BLaER1 treated with 17β-estradiol and CSF1 and Interleukin-3, amounts not matched to agents 10 nM and 100 nM (cell line): ENCODE results near the gene SCAMP3.
"Not testable (repeated sequence)": the region's sequence is repeated elsewhere in the genome, so short reads cannot be mapped to it uniquely, and the experiment has no call there.

Source experiments
- H3K27ac ChIP-seq, 11 experiments: shearing (Covaris generic); formaldehyde crosslinking; 2 replicates each; pipeline ENCODE4 v1.8.1; 2022
- H3K27me3 ChIP-seq, 11 experiments: shearing (Covaris generic); formaldehyde crosslinking; 2 replicates each; pipeline ENCODE4 v1.8.1; 2022
- H3K36me3 ChIP-seq, 11 experiments: shearing (Covaris generic); formaldehyde crosslinking; 2 replicates each; pipeline ENCODE4 v1.8.1; 2022
- H3K4me1 ChIP-seq, 10 experiments: shearing (Covaris generic); formaldehyde crosslinking; 2 replicates each; pipeline ENCODE4 v1.8.1; 2022
- H3K4me2 ChIP-seq, 11 experiments: shearing (Covaris generic); formaldehyde crosslinking; 2 replicates each; pipeline ENCODE4 v1.8.1; 2022
- H3K4me3 ChIP-seq, 10 experiments: shearing (Covaris generic); formaldehyde crosslinking; 2 replicates each; pipeline ENCODE4 v1.8.1; 2022
- H3K9ac ChIP-seq, 11 experiments: shearing (Covaris generic); formaldehyde crosslinking; 2 replicates each; pipeline ENCODE4 v1.8.1; 2022
- H3K9me3 ChIP-seq, 11 experiments: shearing (Covaris generic); formaldehyde crosslinking; replicated peaks in 1 of 11; 2 replicates each; pipeline ENCODE4 v1.8.1; 2022
- H4K20me1 ChIP-seq, 11 experiments: shearing (Covaris generic); formaldehyde crosslinking; 2 replicates each; pipeline ENCODE4 v1.8.1; 2022
- Cebpa-rat ChIP-seq, 11 experiments: shearing (Covaris generic); IDR thresholded peaks; 2 replicates each; pipeline ENCODE4 v1.8.1; 2022

Gene SCAMP3

GRCh38 chr1:155244368-155245162 lies 17.6 kb downstream of the SCAMP3 start:
- Histone ChIP-seq H3K4me3 (peak overlapping the region; percentile 60 to 76 (median 68)), H3K9me3 (no peaks in the 10 kb centered on the region), H3K4me2 (peak overlapping the region; percentile 80 to 98 (median 93)), H3K27ac (peak overlapping the region; percentile 51 to 90 (median 85); a peak in 21 of 22 replicates), H3K9ac (peak overlapping the region; percentile 81 to 87 (median 85)), H4K20me1 (no peaks in the 10 kb centered on the region), H3K36me3 (peaks cover 7 to 32% (median 19%) of the 10 kb centered on the region in 11 experiments; a peak in 20 of 22 replicates), H3K4me1 (peaks cover 42 to 55% (median 48%) of the 10 kb centered on the region in 10 experiments), H3K27me3 (no peaks in the 10 kb centered on the region)
- TF ChIP-seq Cebpa-rat (IDR thresholded peaks at IDR 0.05), result no peak

GRCh38 chr1:155242805-155243358 lies 19.3 kb downstream of the SCAMP3 start:
- H3K4me3 ChIP-seq, result peak overlapping the region; percentile 60 to 76 (median 68); a peak in 19 of 20 replicates
- H3K36me3 ChIP-seq, result peaks cover 13 to 33% (median 23%) of the 10 kb centered on the region in 11 experiments
- H3K27me3 ChIP-seq, result no peaks in the 10 kb centered on the region
- peak overlapping the region; percentile 81 to 87 (median 85); a peak in 20 of 22 replicates for H3K9ac ChIP-seq
- no peak for TF ChIP-seq Cebpa-rat (IDR thresholded peaks at IDR 0.05)
- peak overlapping the region in 9 of 11 experiments; percentile 19 to 90 (median 86); a peak in 9 of 22 replicates for H3K27ac ChIP-seq
- H3K4me2 ChIP-seq, result peak overlapping the region; percentile 80 to 98 (median 93)
- peaks cover 42 to 57% (median 50%) of the 10 kb centered on the region in 10 experiments for H3K4me1 ChIP-seq
- no peaks in the 10 kb centered on the region for H3K9me3 ChIP-seq
- H4K20me1 ChIP-seq, result no peaks in the 10 kb centered on the region

- peaks cover 43 to 68% (median 53%) of the 10 kb centered on the region in 10 experiments for H3K4me1 ChIP-seq
- H3K4me3 ChIP-seq, result peak overlapping the region in 4 of 10 experiments; percentile 57 to 73 (median 63); a peak in 2 of 20 replicates
- no peaks in the 10 kb centered on the region for H3K9me3 ChIP-seq
- peak overlapping the region; percentile 79 to 98 (median 92) for H3K4me2 ChIP-seq
- peak overlapping the region in 6 of 11 experiments; percentile 39 to 76 (median 74); a peak in 8 of 22 replicates for H3K9ac ChIP-seq
- TF ChIP-seq Cebpa-rat (IDR thresholded peaks at IDR 0.05), result no peak
- no peaks in the 10 kb centered on the region for H4K20me1 ChIP-seq
- H3K27me3 ChIP-seq, result no peaks in the 10 kb centered on the region
- H3K36me3 ChIP-seq, result peaks cover 15 to 33% (median 25%) of the 10 kb centered on the region in 11 experiments; a peak in 21 of 22 replicates
- peak overlapping the region in 10 of 11 experiments; percentile 3 to 77 (median 54); a peak in 14 of 22 replicates for H3K27ac ChIP-seq
Observed at GRCh38 chr1:155241841-155242264, 20.3 kb downstream of the SCAMP3 start.

GRCh38 chr1:155241069-155241679 lies 21.0 kb downstream of the SCAMP3 start:
- H3K27ac ChIP-seq, result peak overlapping the region in 10 of 11 experiments; percentile 3 to 77 (median 58); a peak in 18 of 22 replicates
- H3K4me3 ChIP-seq, result peak overlapping the region; percentile 52 to 73 (median 60)
- peak in 2 of 11 experiments; percentile 29 to 54; a peak in 1 of 22 replicates for TF ChIP-seq Cebpa-rat (IDR thresholded peaks at IDR 0.05)
- H3K4me2 ChIP-seq, result peak overlapping the region; percentile 79 to 98 (median 92)
- H3K9me3 ChIP-seq, result no peaks in the 10 kb centered on the region
- H3K27me3 ChIP-seq, result no peaks in the 10 kb centered on the region
- peak overlapping the region; percentile 44 to 78 (median 72); a peak in 20 of 22 replicates for H3K9ac ChIP-seq
- peaks cover 17 to 36% (median 32%) of the 10 kb centered on the region in 11 experiments; a peak in 21 of 22 replicates for H3K36me3 ChIP-seq
- no peaks in the 10 kb centered on the region for H4K20me1 ChIP-seq
- H3K4me1 ChIP-seq, result peaks cover 43 to 74% (median 60%) of the 10 kb centered on the region in 10 experiments

- Histone ChIP-seq H3K27me3 (no peaks in the 10 kb centered on the region), H3K4me1 (peaks cover 11 to 49% (median 31%) of the 10 kb centered on the region in 10 experiments), H3K9ac (peak overlapping the region in 7 of 11 experiments; percentile 4 to 62 (median 48); a peak in 7 of 22 replicates), H3K36me3 (peaks cover 24 to 44% (median 39%) of the 10 kb centered on the region in 11 experiments; a peak in 21 of 22 replicates), H4K20me1 (no peaks in the 10 kb centered on the region), H3K9me3 (no peaks in the 10 kb centered on the region), H3K4me2 (peak overlapping the region in 7 of 11 experiments; percentile 42 to 87 (median 53); a peak in 13 of 22 replicates), H3K4me3 (peak overlapping the region in 2 of 10 experiments; percentile 29 to 46; a peak in 4 of 20 replicates), H3K27ac (peak overlapping the region in 6 of 11 experiments; percentile 4 to 77 (median 58); a peak in 10 of 22 replicates)
- peak in 2 of 11 experiments; percentile 26 to 41; a peak in 2 of 22 replicates for TF ChIP-seq Cebpa-rat (IDR thresholded peaks at IDR 0.05)
Observed at GRCh38 chr1:155236451-155236850, 25.7 kb downstream of the SCAMP3 start.

- peak overlapping the region in 3 of 11 experiments; percentile 45 to 87 (median 85); a peak in 5 of 22 replicates for H3K4me2 ChIP-seq
- H4K20me1 ChIP-seq, H3K27me3 ChIP-seq, H3K9me3 ChIP-seq, H3K4me3 ChIP-seq: not testable (repeated sequence)
- H3K36me3 ChIP-seq, result peaks cover 24 to 44% (median 39%) of the 10 kb centered on the region in 11 experiments; a peak in 21 of 22 replicates
- peak overlapping the region in 1 of 11 experiments; percentile 62; a peak in 1 of 22 replicates for H3K9ac ChIP-seq
- peaks cover 2 to 44% (median 22%) of the 10 kb centered on the region in 10 experiments for H3K4me1 ChIP-seq
- peak overlapping the region in 3 of 11 experiments; percentile 65 to 77 (median 71); a peak in 4 of 22 replicates for H3K27ac ChIP-seq
Observed at GRCh38 chr1:155235375-155235774, 26.8 kb downstream of the SCAMP3 start.

- not testable (repeated sequence) for H3K27ac ChIP-seq, H3K4me3 ChIP-seq, H4K20me1 ChIP-seq, H3K27me3 ChIP-seq, H3K4me2 ChIP-seq, H3K9ac ChIP-seq, H3K9me3 ChIP-seq
- peaks cover 0 to 30% (median 18%) of the 10 kb centered on the region in 10 experiments; a peak in 16 of 20 replicates for H3K4me1 ChIP-seq
- H3K36me3 ChIP-seq, result peaks cover 16 to 31% (median 26%) of the 10 kb centered on the region in 11 experiments; a peak in 21 of 22 replicates
Observed at GRCh38 chr1:155233502-155233901, 28.7 kb downstream of the SCAMP3 start.

GRCh38 chr1:155232001-155232978 lies 29.9 kb downstream of the SCAMP3 start:
- H3K27ac ChIP-seq, H3K4me2 ChIP-seq, H3K4me3 ChIP-seq, H3K9me3 ChIP-seq, H3K27me3 ChIP-seq, H3K9ac ChIP-seq, H4K20me1 ChIP-seq: not testable (repeated sequence)
- H3K4me1 ChIP-seq, result peaks cover 8 to 30% (median 24%) of the 10 kb centered on the region in 10 experiments
- peaks cover 11 to 20% (median 18%) of the 10 kb centered on the region in 11 experiments; a peak in 21 of 22 replicates for H3K36me3 ChIP-seq

GRCh38 chr1:155231302-155231701 lies 30.9 kb downstream of the SCAMP3 start:
- not testable (repeated sequence) for H3K9ac ChIP-seq, H3K9me3 ChIP-seq, H3K4me3 ChIP-seq, H3K27me3 ChIP-seq, H3K27ac ChIP-seq, H3K36me3 ChIP-seq, H4K20me1 ChIP-seq, H3K4me2 ChIP-seq
- H3K4me1 ChIP-seq, result peaks cover 11 to 22% (median 17%) of the 10 kb centered on the region in 10 experiments
